Endothelial cell of umbilical vein (primary cell): ENCODE data around the gene SALL2. TPM values are rescaled to one million over a fixed set of nuclear protein-coding genes. Genes with fewer than 3 reads are reported as not detected.

ENCODE experiments used
- BruUV-seq: library from RNA; stranded (reverse); fragments of 400-500 nt; replicated peaks from 2 replicates; lab custom pipeline; 2021; lab: Mats Ljungman, UMichigan
- CTCF ChIA-PET: fragments of 300-600, 350-600 bp; sonication (Branson Sonifier 250); formaldehyde crosslinking; loops from one replicate; lab custom pipeline; 2021; ENCODE audit warnings: antibody characterized with exemption, inconsistent platforms; lab: Charles Lee
- POLR2A ChIA-PET: fragments of 300-600, 350-600 bp; sonication (Branson Sonifier 250); formaldehyde crosslinking; loops from one replicate; lab custom pipeline; 2021; ENCODE audit warnings: antibody characterized with exemption, inconsistent platforms; lab: Charles Lee
- DNase-seq: peaks from one replicate; pipeline ENCODE4 v3.0.0-alpha.2; 2011; ENCODE audit warnings: low read depth, low spot score
- FAIRE-seq: peaks from 2 replicates; lab custom pipeline; 2011; peaks lifted over from hg19 to GRCh38; lab: Jason Lieb, UNC
- H2AFZ ChIP-seq: 2 replicates; pipeline ENCODE4 v1.6.0; 2012; ENCODE audit warnings: low read depth, low read length, control low read depth, inconsistent platforms
- H3K27ac ChIP-seq: 2 replicates; pipeline ENCODE4 v1.5.1; 2011; ENCODE audit warnings: low read depth, mild to moderate bottlenecking, control low read depth, low read length, moderate library complexity; ENCODE audit not compliant: insufficient read depth
- H3K27me3 ChIP-seq, 2 experiments: 2 replicates each; pipeline versions ENCODE4 v1.6.0 to v1.6.1; 2011; ENCODE audit warnings: low read length in 2 of 2, mixed read lengths in 1 of 2; ENCODE audit not compliant: control insufficient read depth in 2 of 2, insufficient read depth in 2 of 2
- H3K36me3 ChIP-seq, 2 experiments: 2 replicates in 1 of 2; 3 replicates in 1 of 2; pipeline ENCODE4 v1.5.1; 2011; ENCODE audit warnings: low read length in 2 of 2, mild to moderate bottlenecking in 1 of 2, moderate library complexity in 1 of 2; ENCODE audit not compliant: control insufficient read depth in 2 of 2, insufficient read depth in 2 of 2; ENCODE audit errors: extremely low read depth in 1 of 2
- H3K4me1 ChIP-seq: 3 replicates; pipeline ENCODE4 v1.5.1; 2011; ENCODE audit warnings: mild to moderate bottlenecking, low read length; ENCODE audit not compliant: control insufficient read depth, insufficient read depth; ENCODE audit errors: extremely low read depth
- H3K4me2 ChIP-seq: 2 replicates; pipeline ENCODE4 v1.6.1; 2011; ENCODE audit warnings: low read length, control low read depth, mixed read lengths; ENCODE audit not compliant: insufficient read depth
- H3K4me3 ChIP-seq, 3 experiments: fragments of 200-600 bp in 1 of 3; sonication (generic), shearing (Covaris generic) in 1 of 3; replicated peaks in 1 of 3; 2 replicates each; pipeline ENCODE4 v1.5.1; 2011 to 2016; ENCODE audit warnings: control low read depth in 3 of 3, low read length in 3 of 3, mild to moderate bottlenecking in 2 of 3, inconsistent platforms in 1 of 3, low read depth in 1 of 3, moderate library complexity in 1 of 3; ENCODE audit not compliant: insufficient read depth in 1 of 3
- H3K79me2 ChIP-seq: 2 replicates; pipeline ENCODE4 v1.6.0; 2012; ENCODE audit warnings: low read length, inconsistent platforms; ENCODE audit not compliant: control insufficient read depth, insufficient read depth
- H3K9ac ChIP-seq: replicated peaks from 2 replicates; pipeline ENCODE3; 2011; ENCODE audit warnings: low read length, control low read depth; ENCODE audit not compliant: insufficient read depth; ENCODE audit errors: extremely low read depth
- H3K9me1 ChIP-seq: replicated peaks from 3 replicates; pipeline ENCODE4 v1.6.0; 2011; ENCODE audit warnings: mild to moderate bottlenecking, low read length; ENCODE audit not compliant: control insufficient read depth, insufficient read depth; ENCODE audit errors: extremely low read depth
- H3K9me3 ChIP-seq: replicated peaks from 2 replicates; pipeline ENCODE4 v1.5.1; 2012; ENCODE audit warnings: low read length, inconsistent platforms; ENCODE audit not compliant: control insufficient read depth, insufficient read depth
- H4K20me1 ChIP-seq: replicated peaks from 2 replicates; pipeline ENCODE3; 2011; ENCODE audit warnings: mild to moderate bottlenecking, low read length; ENCODE audit not compliant: control insufficient read depth, insufficient read depth; ENCODE audit errors: extremely low read depth
- CTCF ChIP-seq, 2 donors: IDR thresholded peaks; 1 replicate in 1 of 2; 2 replicates in 1 of 2; pipeline ENCODE4 v1.5.1; 2011; ENCODE audit warnings: low read length in 2 of 2, mild to moderate bottlenecking in 2 of 2, moderate library complexity in 2 of 2, control low read depth in 1 of 2, inconsistent platforms in 1 of 2, low read depth in 1 of 2; ENCODE audit not compliant: insufficient read depth in 1 of 2; ENCODE audit errors: extremely low read depth in 1 of 2
- EZH2 ChIP-seq: IDR thresholded peaks from 2 replicates; pipeline ENCODE4 v1.6.1; 2012; ENCODE audit warnings: borderline replicate concordance, low read depth, mild to moderate bottlenecking, moderate library complexity, low read length, inconsistent platforms; ENCODE audit not compliant: severe bottlenecking
- FOS ChIP-seq: IDR thresholded peaks from 2 replicates; pipeline ENCODE4 v1.6.1; 2011; ENCODE audit warnings: mild to moderate bottlenecking, low read length, moderate library complexity, borderline replicate concordance; ENCODE audit not compliant: insufficient read depth
- GATA2 ChIP-seq: IDR thresholded peaks from 2 replicates; pipeline ENCODE4 v1.7.0; 2011; ENCODE audit warnings: low read depth, mild to moderate bottlenecking, moderate library complexity, mixed read lengths, low read length; ENCODE audit not compliant: insufficient read length, insufficient read depth
- JUN ChIP-seq: IDR thresholded peaks from 2 replicates; pipeline ENCODE4 v1.6.1; 2011; ENCODE audit warnings: borderline replicate concordance, low read depth; ENCODE audit not compliant: insufficient read length, insufficient read depth
- MAX ChIP-seq: IDR thresholded peaks from 2 replicates; pipeline ENCODE4 v1.6.1; 2011; ENCODE audit not compliant: insufficient read depth, insufficient read length
- MYC ChIP-seq: IDR thresholded peaks from one replicate; pipeline ENCODE4 v1.6.1; 2011; ENCODE audit warnings: mild to moderate bottlenecking, low read depth, low read length
- POLR2A ChIP-seq: IDR thresholded peaks from 2 replicates; pipeline ENCODE4 v1.6.1; 2012; ENCODE audit warnings: low read depth, mild to moderate bottlenecking, control low read depth, low read length
- POLR2AphosphoS5 ChIP-seq: IDR thresholded peaks from 2 replicates; pipeline ENCODE4 v1.6.1; 2012; ENCODE audit warnings: low read depth, mild to moderate bottlenecking, control low read depth, low read length, moderate library complexity; ENCODE audit not compliant: insufficient read depth
- dilution Hi-C: fragments of 300-500 bp; cut with MboI; formaldehyde crosslinking; loops from one replicate; pipeline ENCODE4 v1.15.0; 2019; ENCODE audit warnings: low sequenced_read_pairs; ENCODE audit not compliant: extremely low pct_ligation_motif_present
- intact Hi-C: fragments of 100-400 bp; cut with micrococcal nuclease; formaldehyde crosslinking; loops from one replicate; pipeline ENCODE4 v1.10.0; 2022
- polyA plus RNA-seq, 4 experiments: library from polyadenylated mRNA; depleted of rRNA in 3 of 4; stranded (reverse) in 3 of 4; unstranded in 1 of 4; fragments of >200 nt; gene quantifications; 2 replicates each; pipeline versions ENCODE4 v1.2.1 to v1.2.3, GENCODE V29; 2011 to 2012; ENCODE audit warnings: missing spikeins in 1 of 4
- total RNA-seq: library from RNA; stranded (reverse); gene quantifications from 2 replicates; pipeline ENCODE4 v1.2.3, GENCODE V29; 2021

SALL2 gene
- total and polyA plus RNA-seq, 2 donors (not counting 3 experiments of a cell fraction or from before 2014, with no cell fraction given) = 2.8 to 4.6 TPM

- CTCF ChIA-PET = interaction anchor here (0.8 to 1.5 kb wide), 6 partner anchors 9 to 72 kb away, joined by 3 to 5 read pairs (median 4); partner anchors contain the start of genes CHD8, RAB2B and TOX4
Measured at GRCh38 chr14:21494902-21495762, 31.0 kb downstream of the SALL2 start.

More at GRCh38 chr14:21494902-21495762, 31.0 kb downstream of the SALL2 start:
- FAIRE-seq (no peak), DNase-seq (no peak)
- Histone ChIP-seq H2AFZ (no peak overlapping the region), H3K4me3 (no peak overlapping the region), H3K27me3 (no peaks in the 10 kb centered on the region), H3K36me3 (peaks cover 22 to 35% of the 10 kb centered on the region in 2 experiments), H3K79me2 (no peaks in the 10 kb centered on the region), H3K9me3 (no peaks in the 10 kb centered on the region), H3K9ac (no peak overlapping the region), H3K4me1 (no peaks in the 10 kb centered on the region), H3K4me2 (no peak overlapping the region), H3K9me1 (no peaks in the 10 kb centered on the region), H3K27ac (no peak overlapping the region), H4K20me1 (no peaks in the 10 kb centered on the region)
- POLR2A ChIA-PET = no interaction called here
- TF ChIP-seq MYC = no peak
- no peak for TF ChIP-seq EZH2
- no peak for TF ChIP-seq CTCF (IDR thresholded peaks at IDR 0.05; ENCODE audit: extremely low read depth in 1 of 2, insufficient read depth in 1 of 2, low read depth in 1 of 2, low read length in 2 of 2)
- no peak for TF ChIP-seq POLR2AphosphoS5
- no peak for TF ChIP-seq JUN
- TF ChIP-seq POLR2A = no peak
- no peak for TF ChIP-seq MAX
- TF ChIP-seq FOS = no peak
- TF ChIP-seq GATA2 = no peak
- no TSS peak for BruUV-seq
- dilution Hi-C loops = no loop called here
- intact Hi-C loops = no loop called here
